ENCODE results near the gene ZNF827. TPM values are rescaled to one million over a fixed set of nuclear protein-coding genes. Genes with fewer than 3 reads are reported as not detected.

Gene ZNF827
- total RNA-seq, 1 experiment from 2014 or later, result 19.1 TPM

DNA sequence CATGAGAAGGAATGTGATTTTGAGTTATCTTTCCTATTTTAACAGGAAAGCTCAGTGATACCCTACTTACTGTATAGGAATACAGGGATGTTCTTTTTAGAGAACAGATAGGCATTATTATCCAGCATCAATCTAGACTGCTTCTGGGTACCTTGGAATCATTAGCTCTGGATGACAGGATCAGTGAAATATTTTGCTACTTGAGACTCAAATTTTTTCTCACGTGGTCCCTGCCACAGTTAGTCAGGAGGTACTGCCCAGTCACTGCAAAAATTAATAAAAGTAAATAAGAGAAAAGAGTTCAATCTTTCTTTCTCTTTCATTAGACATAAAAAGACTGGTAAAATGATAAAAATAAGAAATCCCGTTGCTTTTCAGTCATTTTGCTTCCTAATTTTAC lies 5.5 kb downstream of the ZNF827 start:
- CTCF ChIA-PET, result no interaction called here
- DNase-seq (ENCODE audit: low read depth, low spot score), result no peak

More for the DNA sequence above, 5.5 kb downstream of the ZNF827 start:
- H3K4me2 ChIP-seq (ENCODE audit: low read length), result no peak overlapping the region
- no peak overlapping the region for H3K4me3 ChIP-seq (replicated peaks in 1 of 2; ENCODE audit: low read depth in 1 of 2, low read length in 2 of 2)
- H4K20me1 ChIP-seq (ENCODE audit: insufficient read depth), result no peaks in the 10 kb centered on the region
- no peak overlapping the region for H3K27ac ChIP-seq (ENCODE audit: low read depth, low read length)
- no TSS peak for BruUV-seq (replicated peaks)
- H3K9ac ChIP-seq (ENCODE audit: low read length), result no peak overlapping the region
- H3K4me1 ChIP-seq (ENCODE audit: control insufficient read depth in 1 of 2, insufficient read depth in 2 of 2, low read length in 2 of 2), result peaks cover 11 to 21% of the 10 kb centered on the region in 2 experiments
- peaks cover 89% of the 10 kb centered on the region for H3K79me2 ChIP-seq (ENCODE audit: insufficient read depth, low read length)
- H2AFZ ChIP-seq (ENCODE audit: low read depth, low read length, poor library complexity, severe bottlenecking), result no peak overlapping the region
- no peak for ATAC-seq
- RAD21 ChIA-PET (ENCODE audit: low non-redundant PET in 1 of 2, low total read pairs in 2 of 2, uncharacterized antibody in 2 of 2, unreplicated experiment in 2 of 2), result no interaction called here
- POLR2A ChIA-PET, result no interaction called here
- no peak for TF ChIP-seq JUND (IDR thresholded peaks at IDR 0.05)
- TF ChIP-seq CEBPB (IDR thresholded peaks at IDR 0.05; ENCODE audit: low read depth), result no peak
- TF ChIP-seq SRF (IDR thresholded peaks at IDR 0.05; ENCODE audit: low read depth), result no peak
- TF ChIP-seq RAD21 (IDR thresholded peaks at IDR 0.05; ENCODE audit: low read depth), result no peak
- no peak for TF ChIP-seq YY1 (IDR thresholded peaks at IDR 0.05; ENCODE audit: extremely low read depth, insufficient replicate concordance, low read depth, low read length)
- no peak for TF ChIP-seq EGR1 (IDR thresholded peaks at IDR 0.05; ENCODE audit: low read depth)
- TF ChIP-seq, protein P1, sequence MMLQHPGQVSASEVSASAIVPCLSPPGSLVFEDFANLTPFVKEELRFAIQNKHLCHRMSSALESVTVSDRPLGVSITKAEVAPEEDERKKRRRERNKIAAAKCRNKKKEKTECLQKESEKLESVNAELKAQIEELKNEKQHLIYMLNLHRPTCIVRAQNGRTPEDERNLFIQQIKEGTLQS (IDR thresholded peaks at IDR 0.05), result no peak
- TF ChIP-seq, protein P2, sequence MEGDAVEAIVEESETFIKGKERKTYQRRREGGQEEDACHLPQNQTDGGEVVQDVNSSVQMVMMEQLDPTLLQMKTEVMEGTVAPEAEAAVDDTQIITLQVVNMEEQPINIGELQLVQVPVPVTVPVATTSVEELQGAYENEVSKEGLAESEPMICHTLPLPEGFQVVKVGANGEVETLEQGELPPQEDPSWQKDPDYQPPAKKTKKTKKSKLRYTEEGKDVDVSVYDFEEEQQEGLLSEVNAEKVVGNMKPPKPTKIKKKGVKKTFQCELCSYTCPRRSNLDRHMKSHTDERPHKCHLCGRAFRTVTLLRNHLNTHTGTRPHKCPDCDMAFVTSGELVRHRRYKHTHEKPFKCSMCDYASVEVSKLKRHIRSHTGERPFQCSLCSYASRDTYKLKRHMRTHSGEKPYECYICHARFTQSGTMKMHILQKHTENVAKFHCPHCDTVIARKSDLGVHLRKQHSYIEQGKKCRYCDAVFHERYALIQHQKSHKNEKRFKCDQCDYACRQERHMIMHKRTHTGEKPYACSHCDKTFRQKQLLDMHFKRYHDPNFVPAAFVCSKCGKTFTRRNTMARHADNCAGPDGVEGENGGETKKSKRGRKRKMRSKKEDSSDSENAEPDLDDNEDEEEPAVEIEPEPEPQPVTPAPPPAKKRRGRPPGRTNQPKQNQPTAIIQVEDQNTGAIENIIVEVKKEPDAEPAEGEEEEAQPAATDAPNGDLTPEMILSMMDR (IDR thresholded peaks at IDR 0.05 in 2 of 3, conservative IDR thresholded peaks at IDR 0.05 in 1 of 3; ENCODE audit: borderline replicate concordance in 1 of 3, insufficient read depth in 1 of 3, low read depth in 2 of 3, low read length in 2 of 3), result no peak
- no peak for TF ChIP-seq FOSL1 (IDR thresholded peaks at IDR 0.05; ENCODE audit: low read depth)
- TF ChIP-seq, protein P3, sequence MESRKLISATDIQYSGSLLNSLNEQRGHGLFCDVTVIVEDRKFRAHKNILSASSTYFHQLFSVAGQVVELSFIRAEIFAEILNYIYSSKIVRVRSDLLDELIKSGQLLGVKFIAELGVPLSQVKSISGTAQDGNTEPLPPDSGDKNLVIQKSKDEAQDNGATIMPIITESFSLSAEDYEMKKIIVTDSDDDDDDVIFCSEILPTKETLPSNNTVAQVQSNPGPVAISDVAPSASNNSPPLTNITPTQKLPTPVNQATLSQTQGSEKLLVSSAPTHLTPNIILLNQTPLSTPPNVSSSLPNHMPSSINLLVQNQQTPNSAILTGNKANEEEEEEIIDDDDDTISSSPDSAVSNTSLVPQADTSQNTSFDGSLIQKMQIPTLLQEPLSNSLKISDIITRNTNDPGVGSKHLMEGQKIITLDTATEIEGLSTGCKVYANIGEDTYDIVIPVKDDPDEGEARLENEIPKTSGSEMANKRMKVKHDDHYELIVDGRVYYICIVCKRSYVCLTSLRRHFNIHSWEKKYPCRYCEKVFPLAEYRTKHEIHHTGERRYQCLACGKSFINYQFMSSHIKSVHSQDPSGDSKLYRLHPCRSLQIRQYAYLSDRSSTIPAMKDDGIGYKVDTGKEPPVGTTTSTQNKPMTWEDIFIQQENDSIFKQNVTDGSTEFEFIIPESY (IDR thresholded peaks at IDR 0.05; ENCODE audit: extremely low read depth, insufficient replicate concordance, low read length), result no peak
- TF ChIP-seq SP1 (IDR thresholded peaks at IDR 0.05; ENCODE audit: low read depth), result no peak
- no peak for TF ChIP-seq EZH2 (IDR thresholded peaks at IDR 0.05)
- no peak for TF ChIP-seq POLR2AphosphoS5 (IDR thresholded peaks at IDR 0.05; ENCODE audit: low read depth, low read length)
- TF ChIP-seq SIN3A (IDR thresholded peaks at IDR 0.05; ENCODE audit: low read depth), result no peak
- no peak for TF ChIP-seq ELF1 (IDR thresholded peaks at IDR 0.05; ENCODE audit: borderline replicate concordance, low read depth)
- TF ChIP-seq, protein P4, sequence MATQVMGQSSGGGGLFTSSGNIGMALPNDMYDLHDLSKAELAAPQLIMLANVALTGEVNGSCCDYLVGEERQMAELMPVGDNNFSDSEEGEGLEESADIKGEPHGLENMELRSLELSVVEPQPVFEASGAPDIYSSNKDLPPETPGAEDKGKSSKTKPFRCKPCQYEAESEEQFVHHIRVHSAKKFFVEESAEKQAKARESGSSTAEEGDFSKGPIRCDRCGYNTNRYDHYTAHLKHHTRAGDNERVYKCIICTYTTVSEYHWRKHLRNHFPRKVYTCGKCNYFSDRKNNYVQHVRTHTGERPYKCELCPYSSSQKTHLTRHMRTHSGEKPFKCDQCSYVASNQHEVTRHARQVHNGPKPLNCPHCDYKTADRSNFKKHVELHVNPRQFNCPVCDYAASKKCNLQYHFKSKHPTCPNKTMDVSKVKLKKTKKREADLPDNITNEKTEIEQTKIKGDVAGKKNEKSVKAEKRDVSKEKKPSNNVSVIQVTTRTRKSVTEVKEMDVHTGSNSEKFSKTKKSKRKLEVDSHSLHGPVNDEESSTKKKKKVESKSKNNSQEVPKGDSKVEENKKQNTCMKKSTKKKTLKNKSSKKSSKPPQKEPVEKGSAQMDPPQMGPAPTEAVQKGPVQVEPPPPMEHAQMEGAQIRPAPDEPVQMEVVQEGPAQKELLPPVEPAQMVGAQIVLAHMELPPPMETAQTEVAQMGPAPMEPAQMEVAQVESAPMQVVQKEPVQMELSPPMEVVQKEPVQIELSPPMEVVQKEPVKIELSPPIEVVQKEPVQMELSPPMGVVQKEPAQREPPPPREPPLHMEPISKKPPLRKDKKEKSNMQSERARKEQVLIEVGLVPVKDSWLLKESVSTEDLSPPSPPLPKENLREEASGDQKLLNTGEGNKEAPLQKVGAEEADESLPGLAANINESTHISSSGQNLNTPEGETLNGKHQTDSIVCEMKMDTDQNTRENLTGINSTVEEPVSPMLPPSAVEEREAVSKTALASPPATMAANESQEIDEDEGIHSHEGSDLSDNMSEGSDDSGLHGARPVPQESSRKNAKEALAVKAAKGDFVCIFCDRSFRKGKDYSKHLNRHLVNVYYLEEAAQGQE (IDR thresholded peaks at IDR 0.05; ENCODE audit: low read depth), result no peak
- TF ChIP-seq EZH2phosphoT487 (IDR thresholded peaks at IDR 0.05; ENCODE audit: borderline replicate concordance), result no peak
- H3K9me2 ChIP-seq (ENCODE audit: insufficient read depth), result no peaks in the 10 kb centered on the region
- no peaks in the 10 kb centered on the region for H3K27me3 ChIP-seq (ENCODE audit: insufficient read depth, low read length)
- no peaks in the 10 kb centered on the region for H3K36me3 ChIP-seq (ENCODE audit: control insufficient read depth in 1 of 2, insufficient read depth in 2 of 2, low read length in 2 of 2)
- H3K9me3 ChIP-seq (ENCODE audit: control insufficient read depth in 1 of 2, insufficient read depth in 1 of 2, low read depth in 1 of 2, low read length in 2 of 2), result no peaks in the 10 kb centered on the region
- intact Hi-C loops (cut with micrococcal nuclease), result no loop called here

Data from HCT116 (cell line).